Measurements from ENCODE around the gene HPSE.
A peak's percentile ranks its signal among the peaks of the same experiment; 100 is the strongest.
"Not testable (repeated sequence)": the region's sequence is repeated elsewhere in the genome, so short reads cannot be mapped to it uniquely, and the experiment has no call there.

The HPSE gene

DNA sequence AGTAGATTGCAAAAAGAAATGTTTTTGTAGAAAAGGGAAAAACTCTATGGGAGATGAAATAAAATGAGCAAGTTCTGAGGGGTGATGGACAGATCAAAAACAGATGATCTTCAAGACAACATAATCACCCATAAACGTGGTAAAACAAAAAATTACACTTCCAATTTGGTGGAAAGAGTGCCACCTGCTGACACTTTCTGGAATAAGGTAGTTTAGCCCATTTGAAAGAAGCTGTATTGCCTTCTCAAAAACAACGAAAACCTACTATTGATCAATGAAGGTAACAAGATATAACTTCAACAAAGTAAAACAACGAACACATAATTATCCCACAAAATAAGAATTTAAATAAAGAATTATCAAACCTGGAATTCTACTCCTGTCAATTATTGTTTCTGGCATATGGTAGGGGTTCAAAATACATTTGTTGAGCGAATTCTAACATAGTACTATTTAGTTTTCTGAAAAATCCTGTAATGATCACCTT lies 52.6 kb downstream of the HPSE start:
- DNase-seq, result peak; percentile 63

- DNase-seq, result no peak
These were observed 53.3 kb downstream of the HPSE start for GRCh38 chr4:83281307-83281706.

GRCh38 chr4:83276299-83277040 lies 58.2 kb downstream of the HPSE start:
- DNase-seq, result no peak

DNA sequence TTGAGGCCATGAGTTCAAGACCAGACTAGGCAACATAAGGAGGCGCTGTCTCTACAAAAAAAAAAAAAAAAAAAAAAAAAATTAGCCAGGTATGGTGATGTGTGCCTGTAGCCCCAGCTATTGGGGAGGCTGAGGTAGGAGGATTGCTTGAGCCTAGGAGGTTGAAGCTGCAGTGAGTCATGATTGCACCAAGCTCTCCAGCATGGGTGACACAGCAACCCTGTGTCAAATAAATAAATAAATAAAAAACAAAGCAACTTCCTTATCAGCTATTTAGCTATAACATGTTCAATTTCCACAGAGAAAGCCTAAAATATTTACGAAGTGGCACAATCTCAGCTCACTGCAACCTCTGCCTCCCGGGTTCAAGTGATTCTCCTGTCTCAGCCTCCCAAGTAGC lies 60.7 kb downstream of the HPSE start:
- DNase-seq, result not testable (repeated sequence)

GRCh38 chr4:83272900-83273299 lies 61.7 kb downstream of the HPSE start:
- DNase-seq, result no peak

DNA sequence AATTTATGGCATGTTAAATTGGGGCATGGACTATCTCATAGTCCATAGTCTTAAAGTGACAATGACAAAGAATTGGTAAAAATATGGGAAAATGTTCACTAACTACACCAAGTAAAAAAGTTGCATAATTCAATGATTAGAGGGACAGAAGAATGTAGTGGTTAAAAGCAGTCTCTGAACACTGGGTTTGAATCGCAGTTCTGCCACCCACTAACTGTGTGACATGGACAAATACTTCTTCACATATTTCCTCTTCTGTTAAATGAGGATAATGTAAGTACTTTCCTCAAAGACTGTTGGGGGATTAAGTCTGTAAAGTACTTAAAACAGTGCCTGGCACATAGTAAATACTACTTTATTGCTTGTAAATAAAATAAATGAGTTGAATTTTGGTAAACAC lies 65.4 kb downstream of the HPSE start:
- no peak for DNase-seq

- no peak for DNase-seq
These were observed 66.2 kb downstream of the HPSE start for GRCh38 chr4:83268491-83268890.

DNA sequence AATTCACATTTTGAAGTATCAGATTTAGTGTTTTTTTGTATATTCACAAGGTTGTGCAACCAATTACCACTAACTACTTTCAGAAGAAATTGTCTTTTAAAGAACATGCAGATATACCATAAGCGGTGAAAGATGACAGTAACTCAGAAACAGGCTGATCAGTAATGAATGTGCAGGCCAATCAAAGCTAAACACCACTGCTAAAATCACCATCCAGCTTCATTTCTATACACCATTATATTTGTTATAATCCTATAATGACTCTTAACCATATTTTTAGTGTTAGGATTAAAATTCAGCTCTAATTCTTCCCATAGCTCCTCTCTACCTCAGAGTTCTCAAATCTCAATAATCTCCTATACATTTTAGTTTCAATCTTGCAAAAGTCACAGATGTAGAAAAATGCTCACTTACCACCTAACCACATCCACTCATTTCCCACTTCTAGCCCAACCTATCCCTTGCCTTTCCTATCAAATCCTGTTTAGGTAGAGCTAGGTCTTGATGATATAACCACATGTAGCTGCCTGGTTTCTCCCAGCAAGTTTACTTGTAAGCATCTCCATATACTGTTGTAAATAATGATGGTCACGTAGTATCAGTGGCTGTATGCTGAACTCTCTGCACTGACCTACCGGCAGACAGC lies 66.7 kb downstream of the HPSE start:
- no peak for DNase-seq

DNA sequence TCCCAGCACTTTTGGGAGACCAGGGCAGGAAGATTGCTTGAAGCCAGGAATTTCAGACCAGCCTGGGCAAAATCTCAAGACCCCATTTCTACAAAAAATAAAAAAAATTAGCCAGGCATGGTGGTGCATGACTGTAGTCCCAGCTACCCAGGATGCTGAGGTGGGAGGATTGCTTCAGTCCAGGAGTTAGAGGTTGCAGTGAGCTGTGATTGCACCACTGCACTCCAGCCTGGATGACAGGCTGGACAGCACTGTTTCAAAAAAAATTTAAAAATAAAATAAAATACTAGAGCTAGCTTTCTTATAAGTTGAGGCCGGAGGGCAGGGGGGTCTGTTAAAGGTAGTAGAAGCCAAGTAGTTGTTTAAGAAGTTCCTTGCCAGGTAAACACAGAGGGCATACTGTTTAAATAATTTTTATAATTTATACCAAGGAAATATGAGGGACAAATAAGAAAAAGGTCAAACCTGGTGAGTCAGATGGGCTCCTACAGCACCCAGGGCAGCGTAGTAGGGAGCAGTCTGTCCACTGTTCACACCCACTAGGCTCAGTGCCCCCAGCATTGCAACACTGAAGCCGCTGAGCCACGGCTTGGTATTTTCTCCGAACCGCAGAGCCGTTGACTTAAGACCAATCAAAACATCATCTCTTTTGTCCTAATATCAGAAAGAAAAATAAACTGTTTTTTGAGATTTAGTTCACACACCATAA lies 67.4 kb downstream of the HPSE start:
- no peak for DNase-seq

DNA sequence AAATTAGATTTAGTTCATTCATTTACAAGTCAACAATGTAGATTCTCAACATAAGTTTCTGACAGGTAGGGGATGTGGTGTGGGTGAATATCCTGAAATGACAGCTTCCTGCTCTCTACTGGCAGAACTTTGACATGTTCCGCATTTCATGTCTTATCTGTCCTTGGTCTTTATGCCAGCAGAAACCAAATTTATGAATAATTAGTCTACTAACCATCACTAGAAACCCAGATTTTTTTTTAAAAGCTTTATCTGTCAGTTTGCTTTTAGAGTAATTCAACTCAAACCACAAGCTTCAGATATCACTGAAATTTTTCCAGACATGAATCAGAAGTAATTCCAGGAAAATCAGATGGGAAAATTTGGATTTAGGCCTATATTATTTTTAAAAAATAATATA lies 68.0 kb downstream of the HPSE start:
- DNase-seq, result no peak

DNA sequence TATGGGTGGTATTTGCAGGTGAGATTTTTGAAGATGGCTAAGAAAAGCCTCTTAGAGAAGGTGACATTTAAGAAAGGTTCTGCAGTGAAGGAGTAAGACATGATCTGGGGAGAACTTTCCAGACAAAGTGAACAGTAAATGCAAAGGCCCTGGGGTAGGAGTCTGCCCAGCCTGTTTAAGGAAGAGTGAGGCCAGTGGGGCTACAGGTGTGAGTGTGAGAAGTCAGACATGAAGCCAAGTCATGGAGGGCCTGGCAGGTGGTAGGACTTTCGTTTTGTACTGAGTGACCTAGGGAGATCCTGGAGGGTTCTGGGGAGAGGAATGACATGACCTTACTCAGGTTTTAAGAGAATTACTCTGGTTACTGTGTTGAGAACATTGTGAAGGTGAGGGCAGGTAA lies 71.5 kb downstream of the HPSE start:
- no peak for DNase-seq

GRCh38 chr4:83262682-83263081 lies 72.0 kb downstream of the HPSE start:
- no peak for DNase-seq

DNA sequence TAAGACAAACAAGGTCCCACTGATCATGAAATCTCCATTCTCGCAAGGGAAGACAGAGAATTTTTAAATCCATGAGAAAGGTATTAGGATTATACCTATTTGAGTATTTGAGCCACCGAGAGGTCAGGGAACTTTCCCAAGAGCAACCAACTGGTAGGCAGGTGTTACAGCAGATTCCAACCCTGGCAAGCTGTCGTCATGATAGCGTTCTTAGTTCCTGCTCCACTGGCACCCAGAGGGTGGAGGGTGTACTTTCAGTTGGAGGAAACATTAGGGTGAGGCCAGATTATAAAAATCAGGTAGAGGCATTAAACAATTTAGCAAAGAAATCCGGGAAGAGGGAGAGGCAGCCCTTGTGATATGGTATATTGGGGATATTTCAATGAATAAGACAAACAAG lies 73.3 kb downstream of the HPSE start:
- DNase-seq, result no peak

DNA sequence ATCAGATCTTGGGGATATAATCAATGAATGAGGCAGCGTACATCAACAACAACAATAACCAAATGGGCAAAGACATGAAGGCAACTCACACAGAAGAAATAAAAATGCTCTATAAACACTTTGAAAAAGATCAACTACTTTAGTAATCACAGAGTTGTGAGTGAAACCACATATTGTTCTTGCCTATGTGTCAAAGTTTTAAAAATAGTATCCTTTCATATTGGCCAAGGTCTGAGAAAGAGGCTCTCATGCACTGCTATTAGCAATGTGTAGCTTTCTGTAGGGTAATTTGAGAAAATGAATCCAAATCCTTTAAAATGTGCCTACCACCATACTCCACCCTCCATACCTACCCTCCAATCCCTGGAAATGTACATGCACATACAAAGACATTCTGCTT lies 75.1 kb downstream of the HPSE start:
- no peak for DNase-seq

DNA sequence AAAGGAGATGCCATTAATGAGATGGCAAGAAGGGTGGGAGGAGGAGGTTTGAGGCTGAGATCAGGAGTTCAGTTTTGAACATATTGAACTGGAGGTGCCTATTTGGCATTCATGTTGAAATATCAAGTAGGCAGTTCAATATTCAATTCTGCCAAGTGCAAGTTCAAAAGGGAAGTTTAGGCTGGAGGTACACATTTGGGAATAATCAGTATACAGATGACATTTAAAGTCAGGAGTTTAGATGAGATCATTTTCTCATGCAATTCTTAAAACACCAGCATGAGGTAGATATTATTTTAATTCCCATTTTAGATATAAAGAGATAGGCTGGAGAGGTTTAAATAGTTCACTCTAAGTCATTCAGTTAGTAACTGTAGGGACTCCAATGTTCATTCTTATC lies 76.2 kb downstream of the HPSE start:
- no peak for DNase-seq

- no peak for DNase-seq
These were observed 76.8 kb downstream of the HPSE start for GRCh38 chr4:83257811-83258210.

DNA sequence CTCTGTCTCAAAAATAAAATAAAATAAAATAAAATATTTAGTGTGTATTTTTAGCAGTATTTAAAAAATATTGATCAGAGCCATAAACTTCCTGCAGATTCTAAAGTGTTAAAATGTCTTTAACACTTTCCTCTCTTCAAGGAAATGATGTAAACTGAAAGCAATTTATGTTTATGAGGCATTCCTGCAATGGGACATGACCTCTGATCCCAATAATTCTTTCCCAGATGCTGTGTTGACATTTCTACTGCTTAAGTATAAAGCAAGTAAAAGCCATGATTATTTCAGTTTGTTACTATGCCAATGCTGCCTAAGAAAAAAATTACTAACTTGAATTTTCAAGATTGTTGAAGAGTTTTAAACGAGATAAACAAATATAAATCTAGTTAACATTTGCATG lies 79.1 kb downstream of the HPSE start:
- DNase-seq, result peak; percentile 92

DNA sequence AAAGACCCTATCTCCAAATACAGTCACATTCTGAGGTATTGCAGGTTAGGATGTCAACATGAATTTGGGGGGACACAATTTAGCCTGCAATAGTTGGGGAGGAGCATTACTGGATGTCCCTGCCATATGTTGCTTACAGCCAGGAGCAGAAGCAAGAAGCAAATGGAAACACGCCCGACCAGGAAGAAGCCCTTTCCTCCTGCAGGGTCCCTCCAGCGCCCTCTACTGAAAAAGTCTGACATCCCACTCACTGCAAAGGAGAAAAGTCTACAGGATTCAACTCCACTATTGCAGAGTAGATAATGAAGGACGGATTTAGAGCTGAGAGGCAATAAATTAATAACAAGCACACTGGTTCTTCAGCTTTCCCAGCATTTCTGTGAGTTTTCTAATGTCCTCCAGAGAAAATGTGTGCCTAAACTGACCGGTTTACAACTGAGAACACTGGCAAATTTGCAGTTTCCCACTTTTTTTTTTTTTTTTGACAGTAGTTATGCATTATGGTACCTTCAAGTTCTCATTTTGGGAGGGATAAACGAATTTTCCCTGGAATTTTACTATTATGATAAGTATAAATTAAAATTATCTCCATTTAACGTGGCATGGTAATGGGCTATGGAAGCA lies 81.8 kb downstream of the HPSE start:
- DNase-seq, result peak; percentile 68

DNA sequence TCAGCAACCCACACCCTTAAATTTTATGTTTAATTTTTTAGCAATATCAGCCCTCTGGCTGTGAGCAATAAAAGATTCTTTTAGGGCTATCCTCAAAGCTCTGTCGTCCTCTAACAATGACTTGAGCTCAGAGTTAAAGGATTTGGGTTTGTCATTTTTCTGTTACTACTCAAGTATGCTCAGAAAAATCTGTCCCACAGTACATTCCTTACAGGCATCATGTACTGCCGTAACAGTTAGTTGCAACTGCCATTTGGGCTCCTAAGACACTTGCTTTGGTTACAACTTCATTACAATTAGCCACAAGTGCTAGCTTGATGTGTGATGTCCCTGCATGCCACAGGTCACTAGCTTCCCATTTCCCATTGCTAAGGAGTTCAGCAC lies 83.2 kb downstream of the HPSE start:
- peak; percentile 33 for DNase-seq

DNA sequence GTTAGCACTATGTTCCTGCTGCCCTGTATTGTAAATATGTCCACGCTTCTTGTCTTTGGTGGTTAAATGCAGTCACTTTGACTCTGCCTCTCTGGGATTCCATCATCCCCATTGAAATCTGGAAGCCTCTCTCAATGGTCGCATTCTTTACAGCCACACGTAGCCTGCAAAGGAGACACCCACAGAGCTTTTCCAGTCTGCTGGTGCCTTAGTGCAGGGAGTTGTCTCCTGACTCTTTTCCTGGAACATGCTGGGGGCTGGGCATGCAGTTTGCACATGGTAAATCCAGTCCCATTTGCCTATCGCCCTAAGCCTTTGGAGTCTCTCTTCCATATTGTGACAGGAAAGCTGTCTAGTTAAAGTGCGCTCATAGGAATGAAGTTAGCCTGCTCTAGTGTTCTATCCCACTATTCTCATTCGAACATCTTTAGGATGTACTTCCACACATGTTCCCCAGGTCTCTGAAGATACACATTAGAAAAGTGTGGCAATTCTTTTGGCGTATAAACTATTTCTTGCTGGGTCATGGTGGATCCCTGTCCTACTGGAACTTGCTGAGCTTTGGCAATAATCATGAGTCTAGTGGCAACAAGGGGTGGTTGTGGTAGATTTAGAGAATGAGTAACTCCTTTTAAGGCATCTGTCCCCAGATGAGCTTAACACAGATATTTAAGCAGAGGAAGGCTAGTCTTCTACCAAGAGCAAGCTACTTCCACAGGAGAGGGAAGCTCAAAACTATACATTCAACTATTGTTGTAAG lies 83.8 kb downstream of the HPSE start:
- peak; percentile 70 for DNase-seq

DNA sequence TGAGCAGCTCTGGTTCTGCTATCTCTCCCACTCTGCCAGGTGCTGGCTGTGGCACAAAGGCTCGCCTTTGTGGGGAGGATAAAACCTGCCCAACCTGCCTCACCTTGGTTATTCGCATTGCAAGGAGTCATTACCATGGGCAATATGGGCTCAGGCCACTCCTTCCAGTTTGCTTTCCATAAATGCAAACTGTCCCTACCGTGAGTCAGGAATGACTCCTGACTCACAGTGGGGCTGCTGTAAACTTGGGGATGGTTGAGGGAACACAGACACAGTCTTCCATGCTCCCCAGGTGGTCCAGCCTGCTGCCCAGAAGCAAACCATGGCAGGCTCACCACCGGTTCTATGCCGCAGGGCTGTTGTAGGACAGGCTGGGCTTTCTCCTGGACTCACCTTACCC lies 86.2 kb downstream of the HPSE start:
- DNase-seq, result no peak

All from fibroblast of skin of abdomen (primary cell).